Mesodermal cell (in vitro differentiated cells): ENCODE data around the gene VWCE.
"Not testable (repeated sequence)": the region's sequence is repeated elsewhere in the genome, so short reads cannot be mapped to it uniquely, and the experiment has no call there.

Experiments
- H3K27ac ChIP-seq: 2 replicates; pipeline ENCODE4 v1.7.0; 2013; ENCODE audit warnings: mild to moderate bottlenecking, low read depth, low read length, moderate library complexity; ENCODE audit not compliant: severe bottlenecking
- H3K36me3 ChIP-seq: 2 replicates; pipeline ENCODE4 v1.7.1; 2013; ENCODE audit warnings: mild to moderate bottlenecking, low read length, moderate library complexity; ENCODE audit not compliant: control insufficient read depth, insufficient read depth
- H3K4me1 ChIP-seq: one replicate; pipeline ENCODE4 v1.7.1; 2013; ENCODE audit warnings: mild to moderate bottlenecking, low read length; ENCODE audit not compliant: insufficient read depth, control insufficient read depth, poor library complexity, severe bottlenecking
- H3K4me3 ChIP-seq: 2 replicates; pipeline ENCODE4 v1.7.0; 2013; ENCODE audit warnings: low read length, control low read depth, mild to moderate bottlenecking; ENCODE audit not compliant: insufficient read depth, poor library complexity, severe bottlenecking; ENCODE audit errors: extremely low read depth
- H3K9me3 ChIP-seq: 2 replicates; pipeline ENCODE4 v1.7.1; 2013; ENCODE audit warnings: mild to moderate bottlenecking, low read length, moderate library complexity; ENCODE audit not compliant: control insufficient read depth
- WGBS, 2 experiments: methylation state at CpG; one replicate each; pipeline ENCODE4 v1.1.5; 2013; ENCODE audit warnings: missing lambda C conversion rate in 2 of 2; ENCODE audit not compliant: insufficient coverage in 2 of 2; 5-methylcytosine and 5-hydroxymethylcytosine counted together

The VWCE gene

DNA sequence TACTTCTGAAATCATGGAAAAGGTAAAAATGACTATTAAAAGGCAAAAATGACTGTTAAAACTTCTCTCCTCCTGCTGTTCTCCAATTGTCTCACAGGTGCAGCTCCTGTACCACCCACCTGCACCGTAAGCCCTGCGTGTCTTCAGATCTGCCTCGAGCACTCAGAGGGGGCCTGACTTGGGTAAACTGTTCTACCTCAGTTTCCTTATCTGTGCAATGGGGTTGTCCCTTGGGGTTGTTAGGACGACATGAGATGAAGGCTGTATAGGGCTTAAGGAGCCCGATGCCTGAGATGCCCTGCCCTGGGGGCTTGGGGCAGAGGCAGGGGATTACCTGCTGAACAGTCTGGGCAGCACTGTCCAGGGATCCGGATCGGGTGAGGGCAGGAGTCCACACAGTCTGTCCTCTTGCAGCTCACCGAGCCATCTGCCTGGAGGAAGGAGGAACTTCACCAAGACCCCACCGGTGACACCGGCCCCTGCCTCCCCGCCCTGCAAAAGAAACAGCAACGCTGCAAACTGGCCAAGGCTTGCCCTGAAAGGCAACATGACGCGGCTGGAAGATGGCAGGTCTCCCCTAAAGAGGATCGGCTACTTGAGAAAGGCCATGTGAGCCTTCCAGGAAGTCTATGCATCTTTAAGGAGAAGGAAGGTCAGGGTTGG is 26.4 kb downstream of the VWCE start:
- no peaks in the 10 kb centered on the region for H3K9me3 ChIP-seq
- 93 to 96% methylated on average over 13 to 15 of the region's 15 CpGs for WGBS, 2 experiments
- H3K4me1 ChIP-seq, result no peaks in the 10 kb centered on the region
- H3K36me3 ChIP-seq, result peaks cover 71% of the 10 kb centered on the region
- H3K27ac ChIP-seq, result no peak overlapping the region
- no peak overlapping the region for H3K4me3 ChIP-seq

DNA sequence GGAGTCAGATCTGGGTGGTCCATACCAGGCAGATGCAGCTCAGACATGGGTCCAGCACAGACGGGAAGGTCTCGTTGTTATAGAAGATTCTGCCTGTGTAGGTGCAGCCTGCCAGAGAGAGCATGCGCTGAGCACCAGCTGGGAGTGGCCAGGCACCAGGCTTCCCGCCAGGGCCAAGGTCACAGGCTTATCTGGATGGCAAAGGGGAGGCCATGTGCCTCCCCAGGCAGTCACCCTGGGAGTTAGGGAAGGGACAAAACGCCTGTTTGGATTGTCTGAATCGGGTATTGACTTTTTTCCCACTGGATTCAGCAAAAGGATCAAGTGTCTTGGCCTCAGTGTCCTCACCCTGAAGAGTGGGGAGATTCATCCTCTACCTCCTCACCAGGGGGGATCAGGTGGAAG is 27.7 kb downstream of the VWCE start:
- peaks cover 60% of the 10 kb centered on the region for H3K36me3 ChIP-seq
- no peaks in the 10 kb centered on the region for H3K9me3 ChIP-seq
- no peak overlapping the region for H3K27ac ChIP-seq
- 87 to 96% methylated on average over 5 to 6 of the region's 6 CpGs for whole genome bisulfite sequencing, 2 experiments
- H3K4me3 ChIP-seq, result no peak overlapping the region
- H3K4me1 ChIP-seq, result no peaks in the 10 kb centered on the region

DNA sequence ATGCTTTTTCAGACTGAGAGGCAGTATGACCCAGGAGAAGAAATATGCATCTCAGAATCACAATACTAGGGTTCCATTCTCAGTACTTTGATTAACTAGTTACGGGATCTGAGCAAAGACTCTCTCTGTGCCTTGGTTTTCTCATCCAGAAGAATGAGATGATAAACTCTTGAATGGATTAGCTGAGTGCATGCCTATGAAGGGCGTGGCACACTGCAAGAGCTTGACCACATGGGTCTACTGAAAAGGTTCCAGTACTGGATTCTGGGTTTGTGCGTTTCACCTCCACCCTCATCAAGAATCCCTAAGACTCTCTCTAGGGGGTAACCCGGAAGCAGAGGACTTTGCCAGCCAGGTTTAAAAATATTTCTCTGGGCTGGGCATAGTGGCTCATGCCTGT is 28.5 kb downstream of the VWCE start:
- Histone ChIP-seq H3K4me3 (no peak overlapping the region), H3K27ac (no peak overlapping the region), H3K4me1 (no peaks in the 10 kb centered on the region), H3K36me3 (peaks cover 57% of the 10 kb centered on the region), H3K9me3 (no peaks in the 10 kb centered on the region)
- 67 to 89% methylated on average over 2 to 3 of the region's 4 CpGs for WGBS, 2 experiments

DNA sequence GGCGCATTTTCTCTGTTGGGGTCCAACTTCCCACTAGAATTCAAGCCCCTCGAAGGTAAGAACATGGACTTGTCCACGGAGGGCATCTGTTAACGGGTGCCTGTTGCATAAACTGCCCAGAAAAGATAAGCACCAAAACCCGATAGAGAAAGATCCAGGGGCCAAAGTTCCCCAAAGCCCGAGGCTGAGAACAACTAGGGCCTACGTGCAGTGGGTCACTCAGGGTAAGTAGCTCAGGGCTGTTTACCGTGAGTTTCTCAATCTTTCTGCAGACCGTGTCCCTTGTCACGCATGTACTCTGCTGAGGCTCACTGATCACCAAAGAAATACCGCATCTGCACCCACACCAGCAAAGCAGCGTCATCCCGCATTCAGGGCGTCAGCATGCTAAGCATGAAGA is 29.8 kb downstream of the VWCE start:
- Histone ChIP-seq H3K36me3 (peaks cover 46% of the 10 kb centered on the region), H3K27ac (no peak overlapping the region), H3K4me1 (no peaks in the 10 kb centered on the region), H3K9me3 (no peaks in the 10 kb centered on the region), H3K4me3 (no peak overlapping the region)
- 95 to 96% methylated on average over 12 to 13 of the region's 14 CpGs for WGBS, 2 experiments

DNA sequence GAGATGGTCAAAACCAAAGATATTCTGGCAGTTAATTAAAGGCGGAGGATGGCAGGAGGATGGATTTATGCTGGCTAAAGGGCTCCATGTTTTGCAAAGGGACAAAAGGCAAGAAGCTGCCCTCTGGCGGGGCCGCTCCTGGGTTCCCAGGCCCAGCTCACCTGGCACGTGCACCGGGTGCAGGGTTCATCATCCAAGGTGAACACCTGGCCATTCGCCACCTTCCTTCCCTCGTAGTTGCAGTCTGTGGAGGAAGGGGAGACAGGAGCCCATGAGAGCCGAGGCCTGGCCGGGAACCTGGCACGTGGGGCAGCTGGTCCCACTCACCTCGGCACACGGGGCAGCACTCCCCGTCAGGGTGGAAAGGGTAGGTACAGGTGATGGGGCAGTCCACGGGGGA is 30.3 kb downstream of the VWCE start:
- Histone ChIP-seq H3K4me1 (no peaks in the 10 kb centered on the region), H3K9me3 (no peaks in the 10 kb centered on the region), H3K4me3 (no peak overlapping the region), H3K36me3 (peaks cover 42% of the 10 kb centered on the region), H3K27ac (no peak overlapping the region)
- WGBS, 2 experiments, result 95 to 96% methylated on average over 8 to 14 of the region's 14 CpGs

DNA sequence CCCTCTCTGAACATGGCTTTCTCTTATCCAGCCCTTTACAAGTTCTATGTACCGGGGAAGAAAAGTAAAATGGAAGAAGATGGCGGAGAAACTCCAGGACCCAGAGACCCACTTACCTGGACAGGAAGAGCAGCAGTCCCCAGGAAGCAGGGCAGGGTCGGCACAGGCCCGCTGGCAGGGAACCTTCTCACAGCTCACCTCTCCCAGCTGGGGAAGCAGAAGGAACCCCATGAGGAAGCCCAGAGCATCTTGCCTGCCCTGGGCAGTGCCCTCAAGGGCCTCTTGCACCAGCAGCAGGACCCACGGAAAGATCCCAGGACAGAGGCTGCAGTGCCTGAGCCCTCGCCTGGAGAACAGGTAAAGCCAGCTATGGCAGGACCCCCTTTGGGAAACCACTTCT is 30.7 kb downstream of the VWCE start:
- H3K36me3 ChIP-seq, result peaks cover 42% of the 10 kb centered on the region
- no peak overlapping the region for H3K4me3 ChIP-seq
- no peak overlapping the region for H3K27ac ChIP-seq
- WGBS, 2 experiments, result 89 to 96% methylated on average over 5 of the region's 6 CpGs
- H3K4me1 ChIP-seq, result no peaks in the 10 kb centered on the region
- no peaks in the 10 kb centered on the region for H3K9me3 ChIP-seq

DNA sequence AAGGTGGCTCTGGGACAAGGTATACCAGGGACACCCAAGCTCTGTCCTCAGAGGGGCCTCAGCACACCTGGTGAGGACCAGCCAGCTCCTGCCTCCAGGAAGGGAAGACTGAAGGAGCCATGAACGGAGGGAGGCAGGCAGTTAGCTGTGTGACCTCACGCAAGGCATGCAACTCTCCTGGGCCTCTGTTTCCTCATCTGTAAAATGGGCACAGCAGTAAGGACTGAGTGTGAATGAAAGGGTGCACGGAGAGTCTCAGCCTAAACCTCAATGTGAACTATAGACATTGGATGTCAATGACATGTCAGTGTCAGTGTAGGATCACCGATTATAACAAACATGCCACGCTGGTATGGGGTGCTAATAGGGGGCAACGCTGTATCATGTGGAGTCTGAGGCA is 35.8 kb downstream of the VWCE start:
- Histone ChIP-seq H3K4me3 (no peak overlapping the region), H3K9me3 (no peaks in the 10 kb centered on the region), H3K4me1 (no peaks in the 10 kb centered on the region), H3K36me3 (peaks cover 27% of the 10 kb centered on the region), H3K27ac (no peak overlapping the region)
- 93 to 97% methylated on average over 4 to 6 of the region's 6 CpGs for WGBS, 2 experiments

DNA sequence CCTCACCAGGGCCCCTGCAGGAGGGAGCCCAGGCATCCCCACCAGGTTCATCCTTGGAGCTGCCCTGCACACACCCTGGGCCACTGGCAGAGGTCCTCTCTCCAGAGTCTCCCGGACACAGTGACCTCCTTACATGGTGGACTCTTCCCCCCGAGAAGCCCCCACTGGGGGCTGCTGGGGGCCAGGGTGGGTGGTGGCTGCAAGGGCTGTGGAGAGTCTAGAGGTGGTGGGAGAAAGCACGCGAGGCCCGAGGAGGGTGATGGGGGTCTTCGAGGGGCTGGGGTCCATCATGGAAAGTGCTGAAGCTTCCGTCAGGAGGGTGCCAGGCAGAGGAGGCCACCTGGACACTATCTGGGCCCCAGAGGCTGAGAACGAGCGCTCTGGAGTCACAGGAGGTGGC is 36.6 kb downstream of the VWCE start:
- Histone ChIP-seq H3K27ac (no peak overlapping the region), H3K4me1 (no peaks in the 10 kb centered on the region), H3K4me3 (no peak overlapping the region), H3K36me3 (peaks cover 24% of the 10 kb centered on the region), H3K9me3 (no peaks in the 10 kb centered on the region)
- 89 to 92% methylated on average over 4 to 7 of the region's 9 CpGs for WGBS, 2 experiments

DNA sequence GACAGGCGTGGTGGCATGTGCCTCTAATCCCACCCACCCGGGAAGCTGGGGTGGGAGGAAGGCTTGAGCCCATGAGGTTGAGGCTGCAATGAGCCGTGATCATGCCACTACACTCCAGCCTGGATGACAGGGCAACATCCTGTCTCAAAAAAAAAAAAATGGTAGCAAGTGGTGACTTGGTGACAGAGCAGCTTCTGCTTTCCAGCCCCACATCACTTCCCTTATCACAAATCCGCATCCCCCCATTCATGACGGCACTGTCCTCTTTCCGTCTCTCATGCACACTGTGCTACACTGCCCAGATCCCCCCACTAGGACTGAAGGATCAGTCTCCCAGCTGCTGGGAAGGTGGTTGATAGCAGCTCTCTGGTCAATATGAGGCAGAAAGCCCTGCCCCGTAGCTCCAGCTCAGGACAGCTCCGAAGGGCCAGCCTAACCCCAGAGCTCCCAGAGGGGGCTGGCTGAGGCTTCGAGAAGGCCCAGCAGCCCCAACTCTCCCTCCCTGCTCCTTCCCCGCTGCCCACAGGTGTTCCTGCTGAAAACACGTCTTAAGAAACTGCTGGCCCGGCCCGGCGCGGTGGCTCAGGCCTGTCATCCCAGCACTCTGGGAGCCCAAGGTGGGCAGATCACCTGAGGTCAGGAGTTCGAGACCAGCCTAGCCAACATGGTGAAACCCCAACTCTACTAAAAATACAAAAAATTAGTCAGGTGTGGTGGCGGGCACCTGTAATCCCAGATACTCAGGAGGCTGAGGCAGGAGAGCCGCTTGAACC is 38.2 kb downstream of the VWCE start:
- Histone ChIP-seq H3K4me3 (no peak overlapping the region), H3K27ac (no peak overlapping the region), H3K36me3 (peaks cover 18% of the 10 kb centered on the region), H3K9me3 (no peaks in the 10 kb centered on the region), H3K4me1 (no peaks in the 10 kb centered on the region)
- WGBS, 2 experiments, result 86 to 95% methylated on average over 18 of the region's 18 CpGs

DNA sequence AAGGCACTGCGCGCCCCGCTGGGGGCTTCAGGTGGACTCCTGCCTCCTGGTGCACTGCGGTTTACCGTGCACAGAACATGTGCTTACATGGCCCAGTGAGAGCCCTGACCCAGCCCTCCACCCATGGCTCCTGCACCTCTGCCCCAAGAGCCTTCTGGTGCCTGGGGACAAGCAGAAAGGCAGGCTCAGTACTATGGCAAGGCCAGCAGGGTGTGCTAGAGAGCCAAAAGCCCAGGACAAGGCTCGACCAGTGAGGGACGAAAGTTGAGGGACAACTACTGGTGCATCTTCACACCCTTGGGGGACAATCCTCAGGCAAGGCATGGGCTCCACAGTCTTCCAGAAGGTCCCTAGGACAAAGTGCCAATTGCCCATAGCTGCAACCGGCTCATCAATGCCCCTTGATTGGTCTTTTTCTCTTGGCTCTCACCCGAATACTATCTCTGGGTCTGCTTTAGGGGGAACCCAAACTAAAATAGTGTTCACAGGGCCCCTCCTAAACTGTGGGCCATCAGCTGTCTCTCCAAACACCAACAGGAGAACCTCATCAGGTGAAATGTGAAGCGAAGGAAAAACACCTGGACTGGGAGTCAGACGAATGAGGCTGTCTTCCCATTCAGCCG is 40.6 kb downstream of the VWCE start:
- Histone ChIP-seq H3K9me3 (no peaks in the 10 kb centered on the region), H3K27ac (no peak overlapping the region), H3K36me3 (peaks cover 14% of the 10 kb centered on the region), H3K4me3 (no peak overlapping the region), H3K4me1 (no peaks in the 10 kb centered on the region)
- WGBS, 2 experiments, result 63 to 70% methylated on average over 10 to 11 of the region's 12 CpGs

DNA sequence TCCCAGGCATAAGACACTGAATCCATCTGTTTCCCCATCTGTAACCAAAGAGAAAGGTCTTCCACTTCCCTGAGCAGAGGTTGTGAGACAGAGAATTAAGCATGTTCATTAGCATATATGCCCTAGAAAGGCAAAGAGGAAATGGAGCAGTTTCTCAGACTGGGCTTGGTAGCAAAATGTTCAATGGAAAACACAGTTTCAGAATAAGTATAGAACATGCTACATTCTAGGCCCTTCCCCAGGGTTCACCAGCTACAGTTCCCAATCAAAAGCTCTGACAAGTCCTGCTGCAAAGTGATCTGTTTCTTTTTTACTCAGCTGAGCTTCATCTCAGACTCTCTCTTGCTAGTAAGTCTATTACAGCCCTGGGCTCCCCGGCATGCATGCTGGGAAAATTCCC is 42.8 kb downstream of the VWCE start:
- not testable (repeated sequence) for H3K4me1 ChIP-seq, H3K27ac ChIP-seq, H3K4me3 ChIP-seq, H3K9me3 ChIP-seq, H3K36me3 ChIP-seq
- WGBS, 2 experiments, result no CpG with 5 or more reads among the region's 1 CpG
